SK-N-MC (cell line): Measurements from ENCODE around the gene PLAGL1.

Experiments
- EZH2 ChIP-seq: fragments of 200-600 bp; sonication (generic); IDR thresholded peaks from one replicate; pipeline ENCODE4 v1.6.1; 2017; ENCODE audit warnings: antibody characterized with exemption
- POLR2AphosphoS5 ChIP-seq: IDR thresholded peaks from 2 replicates; pipeline ENCODE4 v1.6.1; 2012; ENCODE audit warnings: mild to moderate bottlenecking, low read depth, low read length, borderline replicate concordance

DNA sequence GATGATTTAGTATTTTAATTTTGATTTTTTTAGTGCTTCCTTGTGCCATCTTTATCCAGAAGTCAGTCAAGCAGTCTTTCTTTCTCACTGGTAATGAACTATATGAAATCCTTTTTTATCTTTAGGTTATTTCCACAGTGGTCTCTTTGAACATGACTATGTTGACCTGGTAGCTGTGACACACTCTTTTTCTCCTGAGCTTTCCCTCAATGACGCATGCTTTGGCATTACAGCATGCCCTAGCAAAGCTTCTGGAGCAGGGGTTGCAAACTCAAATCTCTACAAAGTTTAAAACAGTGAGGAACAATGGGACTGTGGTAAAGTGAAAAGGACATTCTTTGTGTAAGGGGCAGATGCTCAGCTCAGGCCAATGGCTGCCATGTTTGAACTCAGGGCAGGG lies 4.5 kb upstream of the PLAGL1 start:
- no peak for TF ChIP-seq POLR2AphosphoS5
- no peak for TF ChIP-seq EZH2
